ENCODE measurements around the gene CFAP299.

- TF ChIP-seq, protein P1, sequence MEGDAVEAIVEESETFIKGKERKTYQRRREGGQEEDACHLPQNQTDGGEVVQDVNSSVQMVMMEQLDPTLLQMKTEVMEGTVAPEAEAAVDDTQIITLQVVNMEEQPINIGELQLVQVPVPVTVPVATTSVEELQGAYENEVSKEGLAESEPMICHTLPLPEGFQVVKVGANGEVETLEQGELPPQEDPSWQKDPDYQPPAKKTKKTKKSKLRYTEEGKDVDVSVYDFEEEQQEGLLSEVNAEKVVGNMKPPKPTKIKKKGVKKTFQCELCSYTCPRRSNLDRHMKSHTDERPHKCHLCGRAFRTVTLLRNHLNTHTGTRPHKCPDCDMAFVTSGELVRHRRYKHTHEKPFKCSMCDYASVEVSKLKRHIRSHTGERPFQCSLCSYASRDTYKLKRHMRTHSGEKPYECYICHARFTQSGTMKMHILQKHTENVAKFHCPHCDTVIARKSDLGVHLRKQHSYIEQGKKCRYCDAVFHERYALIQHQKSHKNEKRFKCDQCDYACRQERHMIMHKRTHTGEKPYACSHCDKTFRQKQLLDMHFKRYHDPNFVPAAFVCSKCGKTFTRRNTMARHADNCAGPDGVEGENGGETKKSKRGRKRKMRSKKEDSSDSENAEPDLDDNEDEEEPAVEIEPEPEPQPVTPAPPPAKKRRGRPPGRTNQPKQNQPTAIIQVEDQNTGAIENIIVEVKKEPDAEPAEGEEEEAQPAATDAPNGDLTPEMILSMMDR (IDR thresholded peaks at IDR 0.05; ENCODE audit: control extremely low read depth in 1 of 3, insufficient read depth in 1 of 3, low read depth in 1 of 3, low read length in 3 of 3): no peak
- TF ChIP-seq YY1 (IDR thresholded peaks at IDR 0.05; ENCODE audit: low read depth, low read length) (no peak), GTF2F1 (IDR thresholded peaks at IDR 0.05; ENCODE audit: borderline replicate concordance, low read depth, low read length) (no peak), SP1 (IDR thresholded peaks at IDR 0.05; ENCODE audit: low read depth, low read length) (no peak), RAD21 (IDR thresholded peaks at IDR 0.05 in 1 of 2, conservative IDR thresholded peaks at IDR 0.05 in 1 of 2; ENCODE audit: low read depth in 2 of 2, low read length in 2 of 2) (no peak), JUN (IDR thresholded peaks at IDR 0.05; ENCODE audit: low read depth, low read length) (no peak), MAX (IDR thresholded peaks at IDR 0.05) (no peak)
These were observed 279.6 kb downstream of the CFAP299 start for GRCh38 chr4:80615099-80615498.
